LHCN-M2 (cell line): ENCODE measurements around the gene PPARG. TPM values are rescaled to one million over a fixed set of nuclear protein-coding genes. Genes with fewer than 3 reads are reported as not detected.

Experiments
- DNase-seq: peaks from one replicate; pipeline ENCODE4 v3.0.0-alpha.2; 2012; ENCODE audit warnings: low read depth
- total RNA-seq: library from RNA; depleted of rRNA; stranded (reverse); fragments of >200 nt; gene quantifications from 2 replicates; pipeline ENCODE4 v1.2.3, GENCODE V29; 2014

The PPARG gene
- total RNA-seq, 1 experiment from 2014 or later: 8.8 TPM

DNA sequence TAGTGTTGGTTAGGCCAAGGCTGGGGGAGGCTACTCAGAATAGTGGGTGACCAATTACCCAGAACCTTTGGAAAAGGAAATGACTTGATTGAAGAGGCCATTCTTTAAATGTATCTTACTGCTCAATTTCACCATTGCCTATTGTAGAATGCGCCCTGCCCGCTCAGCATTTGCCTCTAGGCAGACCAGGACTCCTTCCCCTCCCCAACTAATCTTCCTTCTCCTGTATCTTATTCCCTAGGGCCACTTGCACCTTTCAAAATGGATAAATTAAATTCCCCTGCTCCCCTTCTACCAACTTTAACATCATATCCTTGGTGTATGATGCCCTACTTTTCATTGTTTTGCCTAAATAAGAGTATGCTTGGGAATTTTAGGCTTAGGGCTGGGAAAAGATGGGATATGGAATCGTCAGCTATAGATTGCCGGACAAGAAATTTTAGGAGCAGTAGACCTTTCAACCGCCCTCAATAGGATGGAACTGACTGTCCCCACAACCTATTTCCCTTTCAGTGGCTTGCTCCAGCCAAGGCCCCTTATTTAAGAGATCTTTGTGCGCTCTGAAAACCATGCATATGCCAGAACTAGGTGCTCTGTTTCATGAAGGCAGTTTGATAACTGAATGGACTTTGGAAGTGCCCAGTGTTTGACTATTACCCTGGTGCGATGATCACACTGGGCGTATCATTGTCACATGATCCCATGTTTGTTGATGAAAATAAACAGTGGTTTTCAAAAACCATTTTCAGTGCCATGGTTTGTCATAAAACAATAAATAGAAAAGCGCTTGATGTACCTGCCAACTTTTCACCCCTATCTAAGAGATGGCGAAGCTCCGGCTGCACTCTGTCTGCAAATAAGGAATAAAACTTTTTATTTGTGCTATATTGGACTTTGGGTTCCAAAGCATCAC, 121.1 kb downstream of the PPARG start:
- DNase-seq: no peak

DNA sequence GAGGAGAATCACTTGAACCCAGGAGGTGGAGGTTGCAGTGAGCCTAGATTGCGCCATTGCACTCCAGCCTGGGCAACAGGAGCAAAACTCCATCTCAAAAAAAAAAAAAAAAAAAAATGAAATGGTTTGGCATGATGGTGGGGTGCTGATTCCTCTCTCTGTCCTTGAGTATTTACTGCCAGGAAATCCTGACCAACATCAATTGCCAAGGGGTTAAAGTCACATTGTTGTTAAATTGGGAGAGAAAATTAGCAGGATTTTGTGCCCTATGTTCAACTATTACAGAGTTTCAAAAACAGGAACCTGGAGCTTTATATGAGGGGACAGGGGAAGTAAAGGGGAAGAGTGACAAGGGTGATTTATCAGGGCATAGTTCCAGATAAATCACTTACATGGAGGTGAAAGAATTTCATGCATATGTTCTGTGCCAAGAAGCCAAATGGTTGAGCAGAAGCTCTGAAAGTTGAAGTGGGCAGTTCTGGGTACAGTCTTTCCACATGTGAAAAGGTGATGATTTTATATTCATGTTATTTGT, 124.9 kb downstream of the PPARG start:
- no peak for DNase-seq

DNA sequence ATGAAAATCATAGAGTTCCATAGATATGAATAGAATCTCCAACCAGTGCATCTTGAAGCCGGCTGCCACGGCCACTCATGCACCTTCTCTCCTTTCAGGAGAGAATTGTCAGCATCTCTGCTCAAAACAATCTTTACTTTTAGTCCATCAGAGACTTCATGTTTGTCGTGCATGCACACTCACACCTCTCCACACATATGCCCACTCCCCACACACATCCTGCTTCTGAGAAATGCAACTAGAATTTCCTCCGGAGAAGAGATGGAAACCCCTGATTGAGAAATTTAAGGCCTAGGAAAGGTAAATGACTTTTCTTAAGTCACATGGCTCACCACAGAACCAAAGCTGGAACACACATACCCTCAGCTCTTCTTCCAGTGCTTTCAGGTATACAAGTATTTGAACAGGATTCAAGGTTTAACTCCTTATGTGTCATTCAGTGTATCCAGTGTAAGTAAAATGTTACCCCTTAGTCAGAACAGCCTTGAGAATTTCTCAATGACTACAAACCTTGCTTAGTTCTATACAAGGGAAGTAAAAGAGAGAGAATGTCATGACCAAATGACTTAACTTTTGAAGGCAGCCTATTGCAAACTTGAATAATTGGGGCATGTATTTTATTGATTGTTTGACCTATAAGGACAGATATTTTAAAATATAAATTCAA, 126.3 kb downstream of the PPARG start:
- DNase-seq: no peak

DNA sequence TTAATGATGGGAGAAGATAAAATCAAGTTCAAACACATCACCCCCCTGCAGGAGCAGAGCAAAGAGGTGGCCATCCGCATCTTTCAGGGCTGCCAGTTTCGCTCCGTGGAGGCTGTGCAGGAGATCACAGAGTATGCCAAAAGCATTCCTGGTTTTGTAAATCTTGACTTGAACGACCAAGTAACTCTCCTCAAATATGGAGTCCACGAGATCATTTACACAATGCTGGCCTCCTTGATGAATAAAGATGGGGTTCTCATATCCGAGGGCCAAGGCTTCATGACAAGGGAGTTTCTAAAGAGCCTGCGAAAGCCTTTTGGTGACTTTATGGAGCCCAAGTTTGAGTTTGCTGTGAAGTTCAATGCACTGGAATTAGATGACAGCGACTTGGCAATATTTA, 127.9 kb downstream of the PPARG start:
- no peak for DNase-seq

DNA sequence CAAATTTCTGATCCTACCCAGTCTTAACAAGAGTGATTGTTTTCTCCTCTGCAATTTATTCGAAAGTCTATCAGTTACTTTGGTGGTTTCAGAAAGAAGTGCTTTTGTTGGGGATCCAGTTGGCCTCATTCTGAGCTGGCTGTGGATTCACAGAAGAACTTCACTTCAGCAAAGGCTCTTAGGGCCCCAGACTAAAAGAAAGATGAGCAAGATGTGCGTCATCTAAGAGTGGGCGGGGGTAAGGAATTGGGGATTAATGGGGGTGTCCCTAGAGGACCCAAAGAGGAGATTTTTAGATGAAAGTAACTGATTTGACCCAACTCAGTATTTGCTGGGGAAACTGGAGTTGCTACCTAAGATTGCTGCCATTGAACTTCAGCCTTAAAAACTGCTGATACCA, 131.5 kb downstream of the PPARG start:
- no peak for DNase-seq

DNA sequence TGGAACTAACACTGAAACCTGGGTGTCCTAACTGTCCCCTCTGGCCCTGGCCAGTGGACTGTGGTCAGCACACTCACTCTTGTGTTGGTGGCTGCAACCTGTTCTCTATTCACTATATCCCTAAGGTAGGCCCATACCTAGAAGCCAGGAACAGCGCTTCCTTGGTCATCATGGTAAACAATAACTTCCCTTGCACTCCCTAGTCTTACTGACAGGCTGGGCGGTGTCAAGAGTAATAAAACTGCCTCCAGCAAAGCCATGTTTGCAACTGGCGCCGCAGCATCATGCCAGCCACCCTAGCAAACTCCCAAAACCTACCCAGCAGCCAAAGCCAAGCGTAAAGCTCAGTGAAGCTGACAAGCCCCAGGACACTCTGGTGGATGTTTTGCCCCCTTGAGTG, 132.3 kb downstream of the PPARG start:
- DNase-seq: no peak

DNA sequence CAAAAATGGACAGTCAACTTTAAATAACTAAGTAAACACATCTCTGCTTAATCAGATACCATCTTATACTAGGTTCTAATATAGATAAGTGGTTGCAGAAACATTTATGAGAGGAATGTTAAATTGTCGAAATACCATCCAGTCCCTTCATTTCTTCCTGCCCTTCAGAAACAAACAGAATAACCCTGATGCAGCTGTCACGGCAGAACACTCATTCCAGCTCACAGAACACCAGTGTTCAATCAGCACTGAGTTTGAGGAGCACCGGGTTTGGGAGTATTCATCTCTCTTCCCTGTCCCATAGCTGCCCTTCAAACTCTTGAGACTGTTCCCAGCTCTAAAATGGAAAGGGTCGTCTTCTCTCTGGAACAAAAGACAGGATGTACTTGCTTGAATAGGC, 134.3 kb downstream of the PPARG start:
- no peak for DNase-seq

DNA sequence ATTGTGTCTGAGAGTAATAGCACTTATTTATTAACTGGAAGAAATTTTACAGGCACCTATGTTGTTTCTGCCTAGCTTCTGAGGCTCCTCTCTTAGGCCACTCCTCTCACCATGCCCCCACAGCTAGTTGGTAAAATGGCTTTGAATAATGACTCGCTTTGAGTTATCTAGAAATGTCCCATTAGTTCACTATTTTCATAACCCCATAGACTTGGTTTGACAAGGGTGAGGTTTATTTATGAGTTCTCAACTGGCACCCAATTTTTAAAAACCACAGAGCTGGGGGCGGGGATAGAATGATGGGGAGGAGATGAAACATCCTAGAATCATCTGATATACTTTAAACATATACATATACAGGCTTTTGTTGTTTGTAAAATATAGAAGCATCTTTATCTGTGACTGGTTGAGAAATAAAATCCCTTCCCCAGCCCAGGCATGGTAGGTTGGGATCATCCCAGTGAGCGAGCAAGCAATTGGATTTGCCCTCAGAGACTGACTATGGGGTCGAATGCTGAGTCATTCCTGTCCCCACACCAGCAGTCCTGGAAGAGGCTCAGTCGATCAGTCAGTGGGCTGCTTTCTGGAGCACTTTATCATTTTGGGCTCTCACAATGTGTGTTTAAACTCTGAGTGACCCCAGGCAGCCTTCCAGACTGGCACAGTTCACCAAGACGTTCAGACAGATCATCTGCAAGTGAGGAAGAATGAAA, 135.2 kb downstream of the PPARG start:
- DNase-seq: peak; percentile 65

DNA sequence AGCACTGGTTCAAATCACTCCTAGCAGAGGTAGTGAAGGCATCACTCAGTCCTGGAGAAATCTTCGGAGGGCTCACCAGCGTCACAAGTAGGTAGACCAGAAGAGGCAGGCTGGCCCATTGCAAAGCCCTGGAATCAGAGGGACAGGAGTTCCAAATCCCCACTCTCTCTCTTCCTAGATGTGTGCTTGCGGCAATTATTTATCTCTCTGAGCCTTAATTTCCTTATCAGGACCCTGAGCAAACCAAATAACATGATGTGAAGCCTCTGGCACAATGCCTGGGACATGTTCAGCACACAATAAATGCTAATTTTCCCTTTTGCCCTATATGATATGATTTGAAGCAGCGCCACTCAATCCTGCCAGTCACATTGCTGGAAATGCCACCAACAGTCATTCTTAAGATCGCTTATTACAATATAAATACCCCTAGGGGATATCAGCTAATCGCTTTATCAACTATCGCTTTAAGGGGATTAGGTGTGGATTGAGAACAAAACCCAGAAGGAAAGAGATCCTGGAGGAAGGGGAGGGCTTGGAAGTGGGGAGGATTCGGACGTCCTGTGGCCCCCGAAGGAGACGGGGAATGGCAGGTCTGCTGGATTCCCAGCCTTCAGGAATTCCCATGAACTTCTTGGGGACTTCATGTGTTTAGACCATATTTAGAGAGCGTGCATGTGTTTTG, 135.9 kb downstream of the PPARG start:
- no peak for DNase-seq

DNA sequence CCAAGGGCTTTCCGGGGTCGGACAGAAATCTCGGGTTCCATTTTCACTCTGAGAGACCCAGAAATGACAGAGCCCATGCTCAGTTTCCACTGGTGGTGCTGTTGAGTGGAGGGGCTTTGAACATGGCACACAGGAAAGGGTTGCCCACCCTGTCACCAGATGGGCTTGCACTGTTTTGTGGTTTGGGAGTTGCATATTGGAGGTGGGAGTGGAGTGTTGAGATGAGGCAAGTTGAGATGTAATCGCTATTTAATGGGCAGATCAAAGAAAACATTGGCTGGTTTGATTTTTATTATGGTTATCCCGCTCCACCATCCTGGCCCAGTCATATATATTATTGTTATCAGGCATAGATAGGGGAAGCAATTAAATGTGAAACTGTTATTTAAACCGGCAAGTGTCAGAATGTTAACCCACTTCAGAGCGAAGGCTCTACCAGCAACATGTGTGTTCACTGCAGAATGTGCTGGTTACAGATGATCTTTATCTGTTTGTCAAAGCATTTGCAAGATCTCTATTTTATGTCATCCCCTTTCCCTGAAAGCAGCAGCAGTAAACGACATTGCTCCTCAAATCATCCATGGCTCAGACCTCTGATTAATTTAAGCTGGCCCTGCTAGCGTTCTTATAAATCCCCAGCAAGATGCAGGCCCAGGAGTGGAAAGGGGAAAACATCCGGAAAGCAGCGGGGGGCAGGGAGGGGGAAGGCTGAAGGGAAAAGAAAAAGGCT, 137.1 kb downstream of the PPARG start:
- no peak for DNase-seq

DNA sequence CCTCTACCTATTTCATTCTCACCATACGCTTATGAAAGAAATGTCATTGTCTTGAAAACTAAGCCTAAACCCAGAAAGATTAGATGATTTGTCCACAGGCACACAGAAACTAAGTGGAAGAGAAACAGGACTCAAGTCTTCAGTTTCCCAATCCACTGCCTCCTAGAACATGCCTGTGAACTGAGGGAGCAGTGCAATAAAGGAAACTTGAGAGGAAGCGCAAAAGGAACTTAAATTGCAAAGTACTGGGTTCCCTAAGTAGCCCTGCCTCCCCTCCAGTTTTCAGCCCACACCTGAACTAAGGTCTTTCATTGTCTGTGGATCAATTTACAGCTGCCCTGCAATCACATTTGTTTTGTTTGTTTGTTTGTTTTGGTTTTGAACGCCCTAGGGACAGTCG, 138.7 kb downstream of the PPARG start:
- no peak for DNase-seq

DNA sequence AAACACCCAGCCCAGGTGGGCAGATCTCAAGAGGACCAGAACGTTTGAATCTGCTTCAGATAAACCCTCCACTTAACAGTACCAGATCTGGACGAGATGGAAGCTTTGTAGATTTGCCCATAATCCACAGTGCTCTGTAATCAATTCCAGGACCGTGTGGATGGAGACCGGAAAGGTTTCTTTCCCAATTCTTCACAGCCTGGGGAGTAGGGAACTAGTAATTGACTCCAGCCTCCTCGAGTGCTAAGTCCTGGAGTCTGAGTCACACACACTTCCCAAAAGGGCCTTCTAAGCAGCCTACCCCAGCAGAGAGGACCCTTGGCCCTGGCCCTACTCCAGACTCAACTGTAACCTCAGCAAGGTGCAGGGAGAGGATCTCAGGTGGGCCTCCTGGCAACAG, 139.3 kb downstream of the PPARG start:
- no peak for DNase-seq

DNA sequence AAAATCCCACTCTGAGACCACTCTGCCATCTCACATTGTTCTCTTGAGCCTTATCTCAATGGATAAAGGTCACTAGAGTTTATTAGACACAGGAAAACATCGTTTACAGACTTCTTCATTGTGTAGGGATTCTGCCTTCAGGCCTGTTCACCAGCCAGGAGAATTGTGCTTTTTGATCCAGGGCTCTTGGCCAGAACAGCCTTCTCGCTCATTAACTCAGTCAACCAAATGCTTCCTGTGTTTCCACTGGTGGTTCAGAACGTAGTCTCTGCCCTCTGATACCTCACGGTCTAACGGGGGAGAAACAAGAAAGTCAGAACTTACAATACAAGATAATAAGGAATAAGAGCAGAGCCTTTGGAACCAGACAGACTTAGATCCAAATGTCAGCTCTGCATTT, 141.2 kb downstream of the PPARG start:
- DNase-seq: no peak

DNA sequence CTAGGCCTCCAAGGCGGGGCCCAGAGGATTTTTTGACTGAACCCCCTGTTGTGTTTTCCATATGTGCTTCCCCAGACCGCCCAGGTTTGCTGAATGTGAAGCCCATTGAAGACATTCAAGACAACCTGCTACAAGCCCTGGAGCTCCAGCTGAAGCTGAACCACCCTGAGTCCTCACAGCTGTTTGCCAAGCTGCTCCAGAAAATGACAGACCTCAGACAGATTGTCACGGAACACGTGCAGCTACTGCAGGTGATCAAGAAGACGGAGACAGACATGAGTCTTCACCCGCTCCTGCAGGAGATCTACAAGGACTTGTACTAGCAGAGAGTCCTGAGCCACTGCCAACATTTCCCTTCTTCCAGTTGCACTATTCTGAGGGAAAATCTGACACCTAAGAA, 145.0 kb downstream of the PPARG start:
- no peak for DNase-seq

DNA sequence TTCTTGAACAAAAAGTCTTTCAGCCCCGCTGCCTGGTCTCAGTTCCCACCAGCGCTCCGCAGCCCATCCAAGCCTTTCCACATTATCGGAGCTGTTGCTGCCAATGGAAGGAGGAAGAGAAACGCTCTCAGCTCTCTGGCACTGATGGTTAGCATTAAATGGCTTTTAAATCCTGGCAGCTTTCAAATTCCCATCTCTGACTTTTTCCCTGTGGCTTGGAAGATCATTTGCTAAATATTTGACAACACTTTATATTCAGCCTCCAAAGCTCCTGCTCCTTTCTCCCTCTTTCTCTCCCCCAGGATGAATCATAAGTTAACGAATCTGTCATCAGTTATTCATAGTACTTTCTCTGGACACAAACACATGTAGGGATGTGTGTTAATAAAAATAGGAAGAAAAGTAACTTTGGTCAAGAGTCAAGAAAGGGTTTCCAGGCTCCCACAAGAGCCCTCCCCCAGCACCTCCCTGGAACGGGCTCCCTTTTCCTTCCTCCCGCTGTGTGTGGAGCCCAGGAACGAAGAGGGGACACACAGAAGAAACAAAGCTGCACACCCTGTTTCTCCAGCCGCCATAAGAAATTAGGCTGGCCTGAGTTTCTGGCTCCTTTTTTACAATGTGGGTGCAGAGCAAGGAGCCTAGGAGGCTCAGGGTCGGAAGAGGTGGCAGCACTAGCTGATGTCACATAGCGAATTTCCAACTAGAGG, 147.8 kb downstream of the PPARG start:
- DNase-seq: peak; percentile 69

DNA sequence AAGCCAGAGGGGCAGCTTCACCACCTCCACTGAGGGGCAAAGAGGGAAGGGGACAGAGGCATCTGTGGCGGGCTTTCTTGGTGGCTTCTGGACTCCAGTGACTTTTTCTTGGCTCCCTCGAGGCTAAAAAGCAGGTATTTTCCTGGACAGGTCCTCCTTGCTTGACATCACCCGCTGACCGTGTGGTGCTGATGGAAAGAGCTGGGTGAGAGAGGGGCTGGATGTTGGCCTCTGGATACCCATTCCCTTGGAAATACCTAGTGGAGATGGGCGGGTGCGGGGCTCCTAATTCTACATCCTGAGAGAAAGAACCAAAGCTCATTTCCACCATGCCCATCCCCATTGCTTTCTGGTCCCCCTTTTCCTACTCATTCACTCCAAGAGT, 148.3 kb downstream of the PPARG start:
- DNase-seq: no peak

DNA sequence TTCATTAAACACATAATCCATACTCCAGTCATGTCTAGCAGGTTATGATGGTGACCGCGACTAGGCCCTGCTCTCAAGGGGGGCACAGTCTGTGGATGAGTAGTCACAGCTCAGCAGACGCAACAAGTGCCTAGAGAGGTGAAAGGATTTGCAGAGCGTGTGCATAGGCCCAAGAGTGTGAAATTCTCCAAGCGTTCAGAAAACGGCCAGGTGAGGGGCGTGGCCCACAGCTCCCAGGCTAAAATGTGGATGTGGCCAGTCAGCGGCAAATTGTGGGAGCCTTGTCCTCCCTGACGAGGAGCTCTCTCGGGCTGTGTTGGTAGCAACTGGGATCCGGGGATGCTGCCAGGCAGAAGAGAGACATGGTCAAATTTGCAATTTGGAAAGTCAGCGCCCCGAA, 149.0 kb downstream of the PPARG start:
- no peak for DNase-seq

DNA sequence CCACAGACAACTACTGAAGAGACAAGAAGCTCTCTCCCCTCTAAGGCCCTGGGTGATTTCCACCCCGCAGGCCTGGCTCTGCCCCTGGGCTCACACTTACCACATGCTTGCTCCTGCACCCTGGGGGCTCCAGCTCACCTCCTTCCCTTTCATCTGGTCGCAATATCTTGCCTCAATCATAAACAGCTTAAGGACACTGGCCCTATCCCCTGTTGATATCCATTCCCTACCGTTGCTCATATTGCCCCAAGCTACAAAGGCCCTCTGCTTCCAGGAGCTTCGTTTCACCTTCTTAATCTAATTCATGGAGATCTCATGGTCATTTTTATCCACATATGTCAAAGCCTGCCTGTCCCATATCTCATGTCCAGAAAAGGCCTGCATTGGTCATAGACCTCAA, 149.4 kb downstream of the PPARG start:
- no peak for DNase-seq

DNA sequence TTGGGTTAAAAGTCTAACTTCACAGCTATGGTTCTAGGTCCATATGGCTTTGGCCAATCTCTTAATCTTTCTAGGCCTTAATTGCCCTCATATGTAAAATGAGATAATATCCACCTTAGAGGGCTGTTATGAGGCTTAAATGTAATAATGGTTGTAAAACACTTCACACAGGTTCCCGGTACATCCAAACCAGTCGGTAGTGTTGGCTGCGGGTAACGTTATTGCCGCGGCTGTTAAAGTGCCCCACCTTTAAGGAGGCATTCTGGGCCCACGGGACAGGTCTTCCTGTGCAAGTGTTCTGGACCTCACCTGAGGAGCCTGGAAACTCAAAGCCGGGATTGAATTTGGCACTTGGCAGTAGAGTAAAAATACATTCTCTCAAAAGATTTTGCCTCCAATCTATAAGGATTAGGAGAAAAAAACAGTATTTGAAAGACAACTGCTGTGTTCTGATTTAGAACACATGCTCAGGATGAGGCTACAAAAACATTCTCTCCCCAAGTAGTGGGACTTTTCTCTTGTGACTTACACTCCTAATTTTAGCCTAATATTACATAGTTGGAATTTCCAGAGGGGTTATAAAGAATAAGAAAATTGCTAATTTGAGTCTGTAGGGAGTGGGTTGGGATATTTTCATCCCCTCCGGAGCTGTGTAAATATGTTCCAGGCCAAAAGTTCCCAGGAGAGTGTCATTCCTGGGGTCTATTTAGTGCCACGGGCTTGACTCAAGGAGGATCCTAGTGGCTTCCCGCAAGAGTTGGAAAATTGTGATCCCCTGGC, 150.5 kb downstream of the PPARG start:
- no peak for DNase-seq
